22Rv1 (cell line): Measurements from ENCODE around the gene PPIF.
A peak's percentile ranks its signal among the peaks of the same experiment; 100 is the strongest.

Experiments
- H3K27ac ChIP-seq: fragments of 450-650 bp; 2 replicates; pipeline ENCODE4 v1.5.1; 2017
- ZFX ChIP-seq: fragments of 450-650 bp; IDR thresholded peaks from 2 replicates; pipeline ENCODE4 v1.6.1; 2017; ENCODE audit warnings: antibody characterized with exemption, borderline replicate concordance
- TF ChIP-seq, protein P1 (sequence below): fragments of 450-650 bp; IDR thresholded peaks from 2 replicates; pipeline ENCODE4 v1.5.1; 2017; ENCODE audit warnings: mild to moderate bottlenecking

Gene PPIF

DNA sequence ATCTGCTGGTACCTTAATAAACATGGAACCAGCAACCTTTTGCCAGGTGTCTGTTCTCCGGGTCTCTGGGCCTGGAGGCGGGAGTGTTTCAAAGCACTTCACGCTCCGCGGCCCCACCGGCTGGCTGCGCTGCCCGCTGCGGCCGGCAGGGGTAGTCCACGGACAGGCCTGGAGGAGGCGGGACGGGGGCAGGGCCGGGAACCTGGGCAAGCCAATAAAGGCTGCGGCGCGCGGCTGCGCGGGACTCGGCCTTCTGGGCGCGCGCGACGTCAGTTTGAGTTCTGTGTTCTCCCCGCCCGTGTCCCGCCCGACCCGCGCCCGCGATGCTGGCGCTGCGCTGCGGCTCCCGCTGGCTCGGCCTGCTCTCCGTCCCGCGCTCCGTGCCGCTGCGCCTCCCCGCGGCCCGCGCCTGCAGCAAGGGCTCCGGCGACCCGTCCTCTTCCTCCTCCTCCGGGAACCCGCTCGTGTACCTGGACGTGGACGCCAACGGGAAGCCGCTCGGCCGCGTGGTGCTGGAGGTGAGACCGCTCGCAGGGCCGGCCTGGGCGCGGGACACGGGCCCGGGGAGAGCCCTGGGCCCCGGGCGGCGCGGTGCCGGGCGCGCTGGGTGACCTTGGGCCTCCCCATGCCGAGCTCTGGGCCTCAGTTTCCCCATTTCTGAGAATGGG, at the start of gene PPIF:
TSS of gene PPIF (plus strand) at position 244 of the 668 bp plus-strand sequence. CDS start at position 324, 80 bp downstream.
- TF ChIP-seq, protein P1, sequence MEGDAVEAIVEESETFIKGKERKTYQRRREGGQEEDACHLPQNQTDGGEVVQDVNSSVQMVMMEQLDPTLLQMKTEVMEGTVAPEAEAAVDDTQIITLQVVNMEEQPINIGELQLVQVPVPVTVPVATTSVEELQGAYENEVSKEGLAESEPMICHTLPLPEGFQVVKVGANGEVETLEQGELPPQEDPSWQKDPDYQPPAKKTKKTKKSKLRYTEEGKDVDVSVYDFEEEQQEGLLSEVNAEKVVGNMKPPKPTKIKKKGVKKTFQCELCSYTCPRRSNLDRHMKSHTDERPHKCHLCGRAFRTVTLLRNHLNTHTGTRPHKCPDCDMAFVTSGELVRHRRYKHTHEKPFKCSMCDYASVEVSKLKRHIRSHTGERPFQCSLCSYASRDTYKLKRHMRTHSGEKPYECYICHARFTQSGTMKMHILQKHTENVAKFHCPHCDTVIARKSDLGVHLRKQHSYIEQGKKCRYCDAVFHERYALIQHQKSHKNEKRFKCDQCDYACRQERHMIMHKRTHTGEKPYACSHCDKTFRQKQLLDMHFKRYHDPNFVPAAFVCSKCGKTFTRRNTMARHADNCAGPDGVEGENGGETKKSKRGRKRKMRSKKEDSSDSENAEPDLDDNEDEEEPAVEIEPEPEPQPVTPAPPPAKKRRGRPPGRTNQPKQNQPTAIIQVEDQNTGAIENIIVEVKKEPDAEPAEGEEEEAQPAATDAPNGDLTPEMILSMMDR: peak; percentile 96
- TF ChIP-seq ZFX: no peak
- H3K27ac ChIP-seq: peak within 1 kb of the TSS; percentile 88

DNA sequence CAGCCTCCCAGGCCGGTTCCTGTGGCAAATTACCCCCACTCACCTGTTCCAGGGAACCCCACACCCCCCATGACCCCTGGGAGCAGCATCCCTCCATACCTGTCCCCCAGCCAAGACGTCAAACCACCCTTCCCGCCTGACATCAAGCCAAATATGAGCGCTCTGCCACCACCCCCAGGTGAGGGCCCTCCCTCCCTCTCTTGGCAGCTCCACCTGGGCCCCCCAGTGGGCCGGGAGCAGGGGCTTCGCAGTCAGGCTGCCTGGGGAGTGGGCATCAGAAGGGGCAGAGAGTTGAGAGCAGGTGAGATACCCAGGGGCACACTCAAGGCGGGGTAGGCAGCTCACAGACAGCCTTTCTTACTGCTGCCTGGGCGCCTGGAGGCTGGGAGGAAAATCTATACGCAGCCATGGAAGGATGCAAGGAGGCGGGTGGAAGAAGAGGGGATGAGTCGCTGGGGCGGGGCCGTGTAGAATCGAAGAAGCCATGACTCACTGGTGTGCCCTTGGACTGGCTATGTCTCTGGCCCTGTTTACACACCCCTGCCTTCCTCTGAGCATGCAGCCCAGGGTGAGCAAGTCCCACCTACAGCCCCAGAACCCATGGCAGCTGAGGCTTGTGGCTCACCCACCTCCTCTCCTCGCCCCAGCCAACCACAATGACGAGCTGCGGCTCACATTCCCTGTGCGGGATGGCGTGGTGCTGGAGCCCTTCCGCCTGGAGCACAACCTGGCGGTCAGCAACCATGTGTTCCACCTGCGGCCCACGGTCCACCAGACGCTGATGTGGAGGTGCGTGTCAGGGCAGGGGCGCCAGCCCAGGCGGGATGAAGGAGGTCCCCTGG, 48.6 kb upstream of the PPIF start:
- H3K27ac ChIP-seq: no peak overlapping the region
- TF ChIP-seq, protein P1: no peak
- TF ChIP-seq ZFX: no peak

DNA sequence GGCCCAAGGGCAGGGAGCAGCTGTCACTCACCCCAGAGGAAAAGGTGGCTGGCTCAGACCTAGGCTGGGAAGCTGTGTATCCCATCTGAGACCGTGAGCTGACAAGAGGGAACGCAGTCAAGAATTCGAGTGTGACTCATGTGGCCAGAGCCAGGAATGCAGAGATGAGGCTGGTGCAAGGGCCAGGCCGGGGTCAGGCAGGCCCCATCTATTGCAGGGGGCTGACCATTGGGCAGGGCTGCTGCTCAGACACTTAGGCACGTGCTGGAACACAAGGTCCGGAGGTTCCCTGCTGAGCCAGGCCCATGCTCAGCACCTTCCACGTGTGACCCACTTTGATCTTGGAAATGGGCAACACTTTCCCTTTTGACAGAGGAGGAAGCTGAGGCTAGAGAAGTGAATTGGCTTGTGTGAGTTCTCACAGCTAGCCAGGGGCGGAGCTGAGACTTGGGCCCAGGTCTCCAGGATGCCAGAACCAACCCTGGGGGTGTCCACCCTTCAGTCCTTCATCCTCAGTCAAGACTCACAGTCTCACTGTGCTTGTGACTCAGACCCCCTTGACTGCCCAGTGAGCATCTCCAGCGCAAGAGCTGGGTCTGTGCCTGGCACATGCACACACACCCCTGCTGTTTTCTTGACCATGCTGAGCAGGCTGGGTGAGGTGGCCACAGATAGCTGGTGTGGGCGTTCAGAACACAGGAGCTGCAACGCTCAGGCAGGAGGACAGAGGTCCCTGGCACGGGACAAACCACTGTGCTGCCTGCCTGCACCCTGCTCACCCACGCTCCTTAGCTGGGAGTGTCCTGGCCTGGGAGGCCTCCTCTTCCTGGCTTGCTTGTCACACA, 47.6 kb upstream of the PPIF start:
- no peak overlapping the region for H3K27ac ChIP-seq
- TF ChIP-seq ZFX: no peak
- TF ChIP-seq, protein P1: no peak

DNA sequence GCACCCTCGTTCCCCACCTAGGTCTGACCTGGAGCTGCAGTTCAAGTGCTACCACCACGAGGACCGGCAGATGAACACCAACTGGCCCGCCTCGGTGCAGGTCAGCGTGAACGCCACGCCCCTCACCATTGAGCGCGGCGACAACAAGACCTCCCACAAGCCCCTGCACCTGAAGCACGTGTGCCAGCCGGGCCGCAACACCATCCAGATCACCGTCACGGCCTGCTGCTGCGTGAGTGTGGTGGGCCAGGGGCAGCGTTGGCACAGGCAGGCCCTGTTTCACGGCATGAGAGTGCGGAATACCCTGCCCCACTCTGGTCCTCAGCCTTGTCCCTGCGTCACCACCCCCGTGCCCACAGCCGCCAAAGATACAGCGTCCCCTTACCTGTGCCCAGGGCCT, 46.6 kb upstream of the PPIF start:
- no peak overlapping the region for H3K27ac ChIP-seq
- no peak for TF ChIP-seq ZFX
- TF ChIP-seq, protein P1: no peak

DNA sequence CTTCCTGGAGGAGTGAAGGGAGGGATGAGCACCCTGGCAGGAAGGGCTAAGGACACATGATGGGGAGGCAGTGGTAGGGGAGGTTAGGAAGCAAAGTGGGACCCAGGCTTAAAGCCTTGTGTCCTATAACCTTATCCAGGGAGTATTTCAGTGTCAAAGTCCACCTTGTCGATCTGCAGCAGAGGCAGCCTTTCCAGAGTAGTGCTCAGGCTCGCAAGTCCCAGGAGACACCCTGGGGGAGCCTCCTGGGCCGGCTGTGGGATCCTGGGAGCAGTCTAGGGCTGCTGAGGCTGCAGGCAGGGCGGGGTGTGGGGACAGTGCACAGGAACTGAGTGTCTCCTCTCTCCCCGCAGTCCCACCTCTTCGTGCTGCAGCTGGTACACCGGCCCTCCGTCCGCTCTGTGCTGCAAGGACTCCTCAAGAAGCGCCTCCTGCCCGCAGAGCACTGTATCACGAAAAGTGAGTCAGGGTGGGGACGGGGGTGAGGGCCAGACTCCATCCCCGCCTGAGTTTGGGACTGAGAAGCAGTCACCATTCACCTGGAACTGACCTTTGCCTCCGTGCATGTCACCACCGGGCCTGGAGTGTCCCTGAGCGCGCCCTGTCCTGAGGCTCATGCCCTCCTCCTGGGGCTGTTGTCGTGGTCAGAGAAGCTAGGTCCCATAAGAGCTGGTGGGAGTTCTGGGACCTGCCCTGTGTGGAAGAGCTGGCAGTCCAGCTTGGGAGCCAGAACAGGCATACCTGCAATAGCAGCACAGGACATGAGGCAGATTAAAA, 45.3 kb upstream of the PPIF start:
- TF ChIP-seq ZFX: no peak
- TF ChIP-seq, protein P1: no peak
- no peak overlapping the region for H3K27ac ChIP-seq

DNA sequence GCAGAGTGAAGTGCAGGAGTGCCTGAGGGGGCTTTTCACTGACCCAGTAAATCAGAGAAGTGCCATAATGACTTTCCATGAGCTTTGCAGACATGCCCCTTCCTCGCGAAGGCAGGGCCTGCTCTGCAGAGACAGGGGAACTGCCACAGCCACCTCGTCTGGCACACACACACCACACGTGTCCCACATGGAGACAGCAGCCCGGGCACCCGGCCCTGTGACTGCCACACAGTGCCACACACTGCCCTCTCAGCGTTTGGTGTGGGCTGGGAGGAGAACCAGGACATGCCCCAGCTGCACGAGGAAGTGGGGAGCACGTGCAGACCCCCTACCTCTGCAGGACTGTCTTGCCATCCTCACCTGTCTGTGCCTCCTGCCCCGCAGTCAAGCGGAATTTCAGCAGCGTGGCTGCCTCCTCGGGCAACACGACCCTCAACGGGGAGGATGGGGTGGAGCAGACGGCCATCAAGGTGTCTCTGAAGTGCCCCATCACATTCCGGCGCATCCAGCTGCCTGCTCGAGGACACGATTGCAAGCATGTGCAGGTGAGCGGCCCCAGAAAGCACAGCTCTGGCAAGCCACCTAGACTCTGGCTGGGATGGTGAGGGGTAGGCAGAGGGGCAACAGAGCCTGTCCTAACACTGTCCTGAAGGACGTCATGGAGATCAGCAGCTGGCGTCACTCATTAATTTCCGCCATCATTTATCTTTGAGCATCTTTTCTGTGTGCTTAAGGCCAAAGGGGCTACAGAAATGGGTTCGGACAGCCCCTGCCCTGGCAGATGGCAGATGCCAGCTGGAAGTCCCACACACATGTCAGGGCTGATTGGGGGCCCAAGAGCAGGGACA, 43.4 kb upstream of the PPIF start:
- TF ChIP-seq ZFX: no peak
- TF ChIP-seq, protein P1: no peak

More for the DNA sequence above, 43.4 kb upstream of the PPIF start:
- no peak overlapping the region for H3K27ac ChIP-seq
